AG04450 (cell line): Measurements from ENCODE around the gene TMEM52B. TPM values are rescaled to one million over a fixed set of nuclear protein-coding genes. Genes with fewer than 3 reads are reported as not detected.

Source experiments
- CTCF ChIA-PET: fragments of 300-600, 350-600 bp; formaldehyde crosslinking; extraction: SDS; loops from one replicate; lab custom pipeline; 2022; ENCODE audit warnings: antibody characterized with exemption, inconsistent platforms; lab: Charles Lee
- POLR2A ChIA-PET: fragments of 350-600 bp; formaldehyde crosslinking; extraction: SDS; loops from one replicate; lab custom pipeline; 2021; ENCODE audit warnings: antibody characterized with exemption, inconsistent platforms; lab: Yijun Ruan, JAX
- DNase-seq: peaks from one replicate; pipeline ENCODE4 v3.0.0-alpha.2; 2011; ENCODE audit warnings: low read depth, low spot score
- H3K27ac ChIP-seq: one replicate; pipeline ENCODE4 v1.5.1; 2012; ENCODE audit warnings: low read depth, low read length, control low read depth
- H3K27me3 ChIP-seq: one replicate; pipeline ENCODE4 v1.6.0; 2012; ENCODE audit warnings: low read length; ENCODE audit not compliant: control insufficient read depth, insufficient read depth
- H3K4me3 ChIP-seq: 2 replicates; pipeline ENCODE4 v1.5.1; 2011; ENCODE audit warnings: mild to moderate bottlenecking, low read depth, low read length, control low read depth
- H3K9me3 ChIP-seq: 2 replicates; pipeline ENCODE4 v1.5.1; 2012; ENCODE audit warnings: low read length; ENCODE audit not compliant: control insufficient read depth, insufficient read depth
- polyA plus RNA-seq: library from polyadenylated mRNA; depleted of rRNA; stranded (reverse); fragments of >200 nt; gene quantifications from 2 replicates; pipeline ENCODE4 v1.2.3, GENCODE V29; 2011
- TF ChIP-seq, protein P1 (sequence below): IDR thresholded peaks from 2 replicates; pipeline ENCODE4 v1.5.1; 2011; ENCODE audit warnings: low read depth, low read length, control low read depth, inconsistent platforms

The TMEM52B gene
- polyA plus RNA-seq, 1 experiment = 8.3 TPM

DNA sequence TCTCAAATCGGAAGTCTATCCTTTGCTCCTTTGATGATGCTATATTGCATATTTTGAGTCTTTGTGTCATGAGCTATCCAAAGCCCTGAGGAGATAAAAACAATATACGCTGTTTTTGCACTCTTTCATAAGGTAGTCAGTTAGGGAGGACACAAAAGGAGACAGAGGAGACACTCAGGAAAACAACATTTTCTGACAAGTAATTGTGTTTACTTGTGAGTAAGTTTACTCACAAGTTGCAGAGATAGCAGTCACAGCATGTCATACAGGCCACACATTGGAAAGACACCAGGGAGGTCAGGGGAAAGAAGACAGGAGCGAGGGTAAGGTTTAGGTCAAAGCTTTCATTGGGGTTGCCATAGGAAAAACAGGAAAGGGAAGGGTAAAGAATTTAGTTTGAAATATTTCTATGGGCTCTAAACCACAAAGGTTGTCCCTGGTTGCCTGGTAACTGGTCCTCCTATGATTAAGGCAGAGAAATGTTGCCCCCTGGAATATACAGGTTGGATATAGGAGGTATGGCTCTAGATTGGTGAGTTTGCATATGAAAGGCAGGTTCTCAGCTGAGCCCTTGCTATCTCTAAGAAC is 26.5 kb downstream of the TMEM52B start:
- Histone ChIP-seq H3K27me3 (no peaks in the 10 kb centered on the region), H3K27ac (peak overlapping the region; percentile 22), H3K9me3 (no peaks in the 10 kb centered on the region), H3K4me3 (no peak overlapping the region)
- TF ChIP-seq, protein P1, sequence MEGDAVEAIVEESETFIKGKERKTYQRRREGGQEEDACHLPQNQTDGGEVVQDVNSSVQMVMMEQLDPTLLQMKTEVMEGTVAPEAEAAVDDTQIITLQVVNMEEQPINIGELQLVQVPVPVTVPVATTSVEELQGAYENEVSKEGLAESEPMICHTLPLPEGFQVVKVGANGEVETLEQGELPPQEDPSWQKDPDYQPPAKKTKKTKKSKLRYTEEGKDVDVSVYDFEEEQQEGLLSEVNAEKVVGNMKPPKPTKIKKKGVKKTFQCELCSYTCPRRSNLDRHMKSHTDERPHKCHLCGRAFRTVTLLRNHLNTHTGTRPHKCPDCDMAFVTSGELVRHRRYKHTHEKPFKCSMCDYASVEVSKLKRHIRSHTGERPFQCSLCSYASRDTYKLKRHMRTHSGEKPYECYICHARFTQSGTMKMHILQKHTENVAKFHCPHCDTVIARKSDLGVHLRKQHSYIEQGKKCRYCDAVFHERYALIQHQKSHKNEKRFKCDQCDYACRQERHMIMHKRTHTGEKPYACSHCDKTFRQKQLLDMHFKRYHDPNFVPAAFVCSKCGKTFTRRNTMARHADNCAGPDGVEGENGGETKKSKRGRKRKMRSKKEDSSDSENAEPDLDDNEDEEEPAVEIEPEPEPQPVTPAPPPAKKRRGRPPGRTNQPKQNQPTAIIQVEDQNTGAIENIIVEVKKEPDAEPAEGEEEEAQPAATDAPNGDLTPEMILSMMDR = no peak
- DNase-seq = no peak
- ChIA-PET POLR2A (no interaction called here), CTCF (interaction anchor here (0.6 to 1.2 kb wide), 2 partner anchors 52 to 281 kb away, joined by 3 read pairs; no protein-coding TSS in a partner anchor)

DNA sequence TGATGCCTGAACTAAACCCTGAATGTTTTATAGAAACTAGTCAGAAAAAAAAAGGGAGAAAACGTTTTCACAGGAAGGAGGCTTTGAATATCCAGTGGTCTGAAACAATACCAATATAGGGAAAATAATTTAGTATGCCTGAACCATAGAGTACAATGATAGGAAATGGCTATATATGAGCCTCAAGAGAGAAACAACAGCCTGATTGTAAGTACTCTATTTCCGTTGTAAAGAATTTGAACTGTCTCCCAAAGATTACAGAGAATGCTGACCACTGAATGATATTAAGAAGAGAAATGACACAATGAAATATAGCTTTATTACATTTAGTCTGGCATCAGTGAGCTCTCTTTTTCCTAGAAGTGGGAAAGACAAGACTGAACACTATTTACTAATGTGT is 28.3 kb downstream of the TMEM52B start:
- Histone ChIP-seq H3K9me3 (no peaks in the 10 kb centered on the region; the same call in 1 of the 2 replicates), H3K4me3 (no peak overlapping the region), H3K27ac (no peak overlapping the region), H3K27me3 (no peaks in the 10 kb centered on the region)
- ChIA-PET POLR2A (no interaction called here), CTCF (interaction anchor here (0.8 to 0.9 kb wide), 2 partner anchors 17 to 54 kb away, joined by 3 to 4 read pairs; no protein-coding TSS in a partner anchor)
- TF ChIP-seq, protein P1 = no peak
- no peak for DNase-seq

DNA sequence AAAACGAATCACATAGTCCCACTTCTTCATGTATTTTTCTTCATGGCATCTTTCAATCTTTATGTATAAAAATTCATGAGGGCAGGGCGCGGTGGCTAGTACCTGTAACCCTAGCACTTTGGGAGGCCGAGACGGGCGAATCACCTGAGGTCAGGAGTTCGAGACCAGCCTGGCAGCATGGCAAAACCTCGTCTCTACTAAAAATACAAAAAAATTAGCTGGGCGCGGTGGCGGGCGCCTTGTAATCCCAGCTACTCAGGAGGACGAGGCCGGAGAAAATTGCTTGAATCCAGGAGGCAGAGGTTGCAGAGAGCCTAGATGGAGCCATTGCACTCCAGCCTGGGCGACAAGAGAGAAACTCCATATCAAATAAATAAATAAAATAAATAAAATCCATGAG is 31.4 kb downstream of the TMEM52B start:
- H3K27me3 ChIP-seq = no peaks in the 10 kb centered on the region
- H3K9me3 ChIP-seq = no peaks in the 10 kb centered on the region; the same call in 1 of the 2 replicates
- POLR2A ChIA-PET = interaction anchor here (0.6 kb wide), 1 partner anchor 25 kb away, joined by 4 read pairs; no protein-coding TSS in a partner anchor
- H3K4me3 ChIP-seq = no peak overlapping the region
- no peak overlapping the region for H3K27ac ChIP-seq
- TF ChIP-seq, protein P1 = no peak
- CTCF ChIA-PET = interaction anchor here (1.3 kb wide), 1 partner anchor 57 kb away, joined by 3 read pairs; no protein-coding TSS in a partner anchor
- DNase-seq = no peak

DNA sequence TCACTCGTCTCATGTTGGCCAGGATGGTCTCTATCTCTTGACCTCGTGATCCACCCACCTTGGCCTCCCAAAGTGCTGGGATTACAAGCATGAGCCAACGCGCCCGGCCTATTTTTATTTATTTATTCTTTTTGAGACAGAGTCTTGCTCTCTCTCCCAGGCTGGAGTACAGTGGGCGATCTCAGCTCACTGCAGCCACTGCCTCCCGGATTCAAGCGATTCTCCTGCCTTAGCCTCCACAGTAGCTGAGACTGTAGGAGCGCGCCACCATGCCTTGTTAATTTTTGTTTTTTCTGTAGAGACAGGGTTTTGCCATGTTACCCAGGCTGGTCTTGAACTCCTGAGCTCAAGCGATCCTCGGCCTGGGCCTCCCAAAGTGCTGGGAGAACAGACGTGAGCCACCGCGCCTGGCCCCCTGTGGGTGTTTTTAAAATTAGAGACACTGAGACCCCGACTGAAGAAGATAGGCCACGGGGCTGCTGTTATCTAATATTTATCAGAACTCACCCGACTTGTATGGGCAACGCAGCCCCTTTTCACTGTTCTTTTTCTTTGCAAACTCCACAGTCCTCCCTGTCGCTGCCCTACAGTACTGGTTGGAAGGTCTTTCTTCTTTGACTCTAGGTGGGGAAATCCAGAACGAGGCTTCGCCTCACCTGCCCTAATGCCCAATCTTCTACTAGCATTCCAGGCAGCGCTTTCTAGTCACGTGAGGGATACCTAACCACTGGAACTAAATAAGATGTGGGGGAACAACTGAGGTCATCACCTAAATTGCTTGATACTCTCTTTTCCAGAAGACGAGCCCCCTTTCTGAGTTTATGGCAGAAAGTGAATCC is 32.5 kb downstream of the TMEM52B start:
- CTCF ChIA-PET = interaction anchor here (1.3 to 4.4 kb wide), 2 partner anchors 58 to 59 kb away, joined by 3 to 36 read pairs; no protein-coding TSS in a partner anchor

More for the DNA sequence above, 32.5 kb downstream of the TMEM52B start:
- POLR2A ChIA-PET = interaction anchor here (2.6 kb wide), 1 partner anchor 42 kb away, joined by 24 read pairs; no protein-coding TSS in a partner anchor
- TF ChIP-seq, protein P1 = no peak
- Histone ChIP-seq H3K9me3 (no peaks in the 10 kb centered on the region; the same call in 1 of the 2 replicates), H3K27me3 (no peaks in the 10 kb centered on the region), H3K4me3 (no peak overlapping the region), H3K27ac (peak overlapping the region; percentile 100)
- no peak for DNase-seq
